ENCODE results near the gene ABTB2.

DNA sequence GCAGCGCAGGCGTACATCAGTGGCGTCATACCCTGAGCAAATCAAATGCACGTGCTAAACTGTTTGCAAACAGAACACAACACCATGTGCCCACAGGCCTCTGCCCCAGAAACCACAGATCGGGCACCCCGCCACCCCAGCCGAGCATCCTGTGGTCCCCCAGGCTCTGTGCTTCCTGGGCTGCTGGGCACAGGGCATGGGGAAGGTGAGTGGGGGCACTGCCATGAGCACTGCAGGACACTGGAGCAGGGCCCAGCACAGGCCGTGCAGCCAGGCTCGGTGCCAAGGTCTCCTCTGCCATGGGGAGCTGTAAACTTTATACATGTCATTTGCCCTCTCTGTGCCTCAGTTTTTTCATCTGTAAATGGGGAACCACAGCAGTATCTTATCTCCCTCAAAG lies 189.8 kb downstream of the ABTB2 start:
- TF ChIP-seq, protein P1, sequence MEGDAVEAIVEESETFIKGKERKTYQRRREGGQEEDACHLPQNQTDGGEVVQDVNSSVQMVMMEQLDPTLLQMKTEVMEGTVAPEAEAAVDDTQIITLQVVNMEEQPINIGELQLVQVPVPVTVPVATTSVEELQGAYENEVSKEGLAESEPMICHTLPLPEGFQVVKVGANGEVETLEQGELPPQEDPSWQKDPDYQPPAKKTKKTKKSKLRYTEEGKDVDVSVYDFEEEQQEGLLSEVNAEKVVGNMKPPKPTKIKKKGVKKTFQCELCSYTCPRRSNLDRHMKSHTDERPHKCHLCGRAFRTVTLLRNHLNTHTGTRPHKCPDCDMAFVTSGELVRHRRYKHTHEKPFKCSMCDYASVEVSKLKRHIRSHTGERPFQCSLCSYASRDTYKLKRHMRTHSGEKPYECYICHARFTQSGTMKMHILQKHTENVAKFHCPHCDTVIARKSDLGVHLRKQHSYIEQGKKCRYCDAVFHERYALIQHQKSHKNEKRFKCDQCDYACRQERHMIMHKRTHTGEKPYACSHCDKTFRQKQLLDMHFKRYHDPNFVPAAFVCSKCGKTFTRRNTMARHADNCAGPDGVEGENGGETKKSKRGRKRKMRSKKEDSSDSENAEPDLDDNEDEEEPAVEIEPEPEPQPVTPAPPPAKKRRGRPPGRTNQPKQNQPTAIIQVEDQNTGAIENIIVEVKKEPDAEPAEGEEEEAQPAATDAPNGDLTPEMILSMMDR (IDR thresholded peaks at IDR 0.05) = no peak
- no peak for TF ChIP-seq POLR2A (IDR thresholded peaks at IDR 0.05)

Data from tibial nerve (tissue), 3 donors.